ENCODE data around the gene LIG1.

DNA sequence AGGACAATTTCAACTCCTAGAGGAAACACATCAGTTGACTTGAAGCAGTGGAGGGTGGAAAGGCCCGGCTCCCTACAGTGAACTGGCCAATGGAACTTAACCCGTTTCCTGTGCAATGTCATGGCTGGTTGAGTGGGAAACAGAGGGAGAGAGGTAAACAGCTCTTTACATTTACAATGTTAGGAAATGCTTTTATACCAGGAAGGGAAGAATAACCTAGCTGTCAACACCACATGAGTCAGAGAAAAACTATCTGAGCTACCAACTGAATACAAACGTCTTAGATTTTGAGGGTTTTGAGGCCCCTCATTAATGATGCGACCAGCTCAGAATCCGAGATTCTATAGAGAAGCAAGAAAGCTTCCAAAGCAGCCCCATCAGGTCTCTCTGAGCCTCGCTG lies 48.9 kb upstream of the LIG1 start:
- TF ChIP-seq, protein P1, sequence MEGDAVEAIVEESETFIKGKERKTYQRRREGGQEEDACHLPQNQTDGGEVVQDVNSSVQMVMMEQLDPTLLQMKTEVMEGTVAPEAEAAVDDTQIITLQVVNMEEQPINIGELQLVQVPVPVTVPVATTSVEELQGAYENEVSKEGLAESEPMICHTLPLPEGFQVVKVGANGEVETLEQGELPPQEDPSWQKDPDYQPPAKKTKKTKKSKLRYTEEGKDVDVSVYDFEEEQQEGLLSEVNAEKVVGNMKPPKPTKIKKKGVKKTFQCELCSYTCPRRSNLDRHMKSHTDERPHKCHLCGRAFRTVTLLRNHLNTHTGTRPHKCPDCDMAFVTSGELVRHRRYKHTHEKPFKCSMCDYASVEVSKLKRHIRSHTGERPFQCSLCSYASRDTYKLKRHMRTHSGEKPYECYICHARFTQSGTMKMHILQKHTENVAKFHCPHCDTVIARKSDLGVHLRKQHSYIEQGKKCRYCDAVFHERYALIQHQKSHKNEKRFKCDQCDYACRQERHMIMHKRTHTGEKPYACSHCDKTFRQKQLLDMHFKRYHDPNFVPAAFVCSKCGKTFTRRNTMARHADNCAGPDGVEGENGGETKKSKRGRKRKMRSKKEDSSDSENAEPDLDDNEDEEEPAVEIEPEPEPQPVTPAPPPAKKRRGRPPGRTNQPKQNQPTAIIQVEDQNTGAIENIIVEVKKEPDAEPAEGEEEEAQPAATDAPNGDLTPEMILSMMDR (IDR thresholded peaks at IDR 0.05; ENCODE audit: poor library complexity) = no peak
- TF ChIP-seq EZH2 (IDR thresholded peaks at IDR 0.05; ENCODE audit: borderline replicate concordance) = no peak

Data from hepatocyte (in vitro differentiated cells).